Measurements from ENCODE around the gene GRXCR2. TPM values are rescaled to one million over a fixed set of nuclear protein-coding genes. Genes with fewer than 3 reads are reported as not detected.

The GRXCR2 gene
- total and polyA plus RNA-seq, 2 of the 4 experiments (the other 2 are of a cell fraction), result not detected

GRCh38 chr5:145841299-145841698, 31.5 kb downstream of the GRXCR2 start:
- dilution Hi-C loops (cut with HindIII; ENCODE audit: low sequenced_read_pairs, unreplicated experiment) (no loop called here), in situ Hi-C loops (cut with MboI; ENCODE audit: low sequenced_read_pairs) (no loop called here), intact Hi-C loops (cut with micrococcal nuclease) (no loop called here)
- Histone ChIP-seq H3K9me3 (ENCODE audit: control insufficient read depth, insufficient read depth, low read length) (no peaks in the 10 kb centered on the region), H3K23ac (ENCODE audit: low read depth, low read length) (no peak overlapping the region), H4K20me1 (ENCODE audit: insufficient read depth, low read length) (no peaks in the 10 kb centered on the region), H3K36me3 (ENCODE audit: control insufficient read depth, insufficient read depth, low read length) (no peaks in the 10 kb centered on the region), H2AK5ac (ENCODE audit: low read depth, low read length) (no peak overlapping the region), H3K27me3 (ENCODE audit: control insufficient read depth, insufficient read depth, low read length) (no peaks in the 10 kb centered on the region), H3K27ac (ENCODE audit: insufficient read depth, low read length) (no peak overlapping the region), H2BK120ac (ENCODE audit: low read depth, low read length) (no peak overlapping the region), H2AK9ac (replicated peaks; ENCODE audit: low read depth, low read length, poor library complexity) (no peak overlapping the region), H3K9ac (ENCODE audit: low read depth, low read length) (no peak overlapping the region), H3K4me3 (ENCODE audit: insufficient read depth, low read depth, low read length) (no peak overlapping the region), H4K5ac (ENCODE audit: low read depth, low read length) (no peak overlapping the region), H3K79me1 (ENCODE audit: low read depth in 1 of 2, low read length in 2 of 2) (no peaks in the 10 kb centered on the region), H3K56ac (ENCODE audit: extremely low read depth, insufficient read depth, low read length) (no peak overlapping the region), H4K8ac (ENCODE audit: low read depth in 2 of 2, low read length in 2 of 2) (no peak overlapping the region), H2BK20ac (ENCODE audit: low read depth, low read length) (no peak overlapping the region), H3K9me1 (ENCODE audit: insufficient read depth, low read length) (no peaks in the 10 kb centered on the region), H2BK5ac (ENCODE audit: low read depth, low read length, poor library complexity, severe bottlenecking) (no peak overlapping the region), H3K4ac (ENCODE audit: low read depth, low read length) (no peak overlapping the region), H2AFZ (replicated peaks; ENCODE audit: low read length, poor library complexity) (no peak overlapping the region), H3K4me2 (ENCODE audit: low read depth, low read length) (no peak overlapping the region), H3K4me1 (ENCODE audit: control insufficient read depth, insufficient read depth, low read length) (no peaks in the 10 kb centered on the region), H3K14ac (replicated peaks; ENCODE audit: low read depth, low read length) (no peak overlapping the region), H3K18ac (ENCODE audit: low read depth, low read length) (no peak overlapping the region), H2BK15ac (ENCODE audit: low read depth, low read length) (no peak overlapping the region), H4K91ac (ENCODE audit: insufficient read depth, low read depth, low read length) (no peak overlapping the region)
- TF ChIP-seq CEBPB (IDR thresholded peaks at IDR 0.05; ENCODE audit: low read depth, low read length) (no peak), MAFK (IDR thresholded peaks at IDR 0.05; ENCODE audit: low read depth, low read length) (no peak), BHLHE40 (IDR thresholded peaks at IDR 0.05; ENCODE audit: low read depth, low read length) (no peak), CTCF (conservative IDR thresholded peaks at IDR 0.05; ENCODE audit: low read depth, low read length) (no peak), NFE2L2 (IDR thresholded peaks at IDR 0.05; ENCODE audit: low read depth, low read length) (no peak), SMC3 (IDR thresholded peaks at IDR 0.05; ENCODE audit: low read depth, low read length) (no peak), RFX5 (IDR thresholded peaks at IDR 0.05; ENCODE audit: low read depth, low read length) (no peak), MXI1 (IDR thresholded peaks at IDR 0.05; ENCODE audit: borderline replicate concordance, low read depth, low read length) (no peak), MAZ (IDR thresholded peaks at IDR 0.05; ENCODE audit: borderline replicate concordance, low read depth, low read length) (no peak), CHD1 (IDR thresholded peaks at IDR 0.05; ENCODE audit: low read depth, low read length) (no peak), ELK1 (IDR thresholded peaks at IDR 0.05; ENCODE audit: borderline replicate concordance, low read depth, low read length) (no peak), POLR2A (IDR thresholded peaks at IDR 0.05; ENCODE audit: low read depth, low read length) (no peak), RCOR1 (IDR thresholded peaks at IDR 0.05; ENCODE audit: insufficient replicate concordance, low read length) (no peak), RAD21 (IDR thresholded peaks at IDR 0.05; ENCODE audit: low read length) (no peak), FOS (IDR thresholded peaks at IDR 0.05; ENCODE audit: low read depth, low read length) (no peak), USF2 (IDR thresholded peaks at IDR 0.05; ENCODE audit: low read depth, low read length) (no peak)
- ChIA-PET POLR2A (ENCODE audit: unreplicated experiment) (no interaction called here), CTCF (interaction anchor here (0.6 kb wide), 1 partner anchor 57 kb away, joined by 4 read pairs; no protein-coding TSS in a partner anchor)
- ATAC-seq (ENCODE audit: low read depth) (no peak), DNase-seq (no peak)
- BruUV-seq (replicated peaks), result no TSS peak
